Parathyroid adenoma (tissue), 2 donors: Measurements from ENCODE around the gene DCHS2.

Experiments used
- H2AFZ ChIP-seq: fragments of 300-600 bp; sonication (generic); one replicate; pipeline ENCODE4 v1.7.0; 2017; ENCODE audit warnings: antibody characterized with exemption, mild to moderate bottlenecking
- H3K27ac ChIP-seq: fragments of 300-600 bp; sonication (generic); one replicate; pipeline ENCODE4 v1.7.0; 2017
- H3K27me3 ChIP-seq: fragments of 300-600 bp; sonication (generic); one replicate; pipeline ENCODE4 v1.7.0; 2017; ENCODE audit warnings: low read length; ENCODE audit not compliant: control insufficient read depth, insufficient read depth
- H3K36me3 ChIP-seq: fragments of 300-600 bp; sonication (generic); one replicate; pipeline ENCODE4 v1.7.0; 2017; ENCODE audit warnings: low read length; ENCODE audit not compliant: control insufficient read depth, insufficient read depth
- H3K4me1 ChIP-seq: fragments of 300-600 bp; sonication (generic); one replicate; pipeline ENCODE4 v1.7.0; 2017; ENCODE audit warnings: control low read depth
- H3K4me2 ChIP-seq: fragments of 300-600 bp; sonication (generic); one replicate; pipeline ENCODE4 v1.7.0; 2017; ENCODE audit warnings: low read length
- H3K4me3 ChIP-seq: fragments of 300-600 bp; sonication (generic); one replicate; pipeline ENCODE4 v1.7.0; 2017; ENCODE audit warnings: low read depth, low read length
- H3K79me2 ChIP-seq: fragments of 300-600 bp; sonication (generic); one replicate; pipeline ENCODE4 v1.7.0; 2017; ENCODE audit warnings: control low read depth
- H3K9ac ChIP-seq: fragments of 300-600 bp; sonication (generic); one replicate; pipeline ENCODE4 v1.7.0; 2017; ENCODE audit warnings: mild to moderate bottlenecking
- H3K9me3 ChIP-seq: fragments of 300-600 bp; sonication (generic); one replicate; pipeline ENCODE4 v1.7.0; 2017; ENCODE audit warnings: low read length; ENCODE audit not compliant: control insufficient read depth
- TF ChIP-seq, protein P1 (sequence below): fragments of 300-600 bp; sonication (generic); IDR thresholded peaks from one replicate; pipeline ENCODE4 v1.7.0; 2017; ENCODE audit warnings: antibody characterized with exemption, mild to moderate bottlenecking
- donor health status: primary hyperparathyroidism.

DCHS2 gene

DNA sequence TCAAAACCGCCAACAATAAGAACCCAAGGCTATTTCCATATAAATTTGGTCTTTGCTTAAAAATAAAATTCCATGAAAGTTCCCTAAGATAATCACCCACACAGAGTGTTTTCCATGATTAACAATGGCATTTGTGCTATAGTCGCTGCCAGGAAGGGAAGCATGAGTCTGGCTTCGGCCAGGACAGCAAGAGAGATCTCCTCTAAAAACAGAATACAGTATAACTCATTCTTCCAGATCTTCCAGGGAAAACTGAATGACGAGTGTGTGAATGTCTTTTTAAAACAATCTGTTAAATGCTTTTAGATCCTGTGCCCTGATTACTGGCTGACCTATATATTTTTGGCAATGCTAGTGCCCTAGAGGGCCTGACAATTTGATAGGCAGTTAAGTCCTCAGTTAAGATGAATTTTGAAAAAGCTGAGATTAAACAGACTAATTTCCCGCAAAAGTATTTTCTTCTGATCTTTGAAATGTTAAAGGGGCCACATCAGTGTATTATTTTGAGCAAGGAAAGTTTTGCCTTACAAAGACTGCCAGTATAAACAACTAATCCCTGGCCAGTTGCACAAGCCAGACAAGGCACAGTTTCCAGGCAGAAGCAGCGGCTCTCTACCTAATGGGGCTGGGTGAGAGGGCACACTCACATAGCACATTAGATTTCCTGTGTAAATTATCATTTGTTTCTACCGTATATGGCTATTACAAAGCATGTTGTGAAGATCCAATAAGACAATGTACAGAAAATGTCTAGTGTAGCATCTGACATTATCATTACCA is 127.3 kb downstream of the DCHS2 start:
- no peaks in the 10 kb centered on the region for H3K27me3 ChIP-seq
- H3K4me3 ChIP-seq = no peak overlapping the region
- H2AFZ ChIP-seq = no peak overlapping the region
- H3K9me3 ChIP-seq = no peaks in the 10 kb centered on the region
- H3K9ac ChIP-seq = no peak overlapping the region
- no peaks in the 10 kb centered on the region for H3K79me2 ChIP-seq
- no peak overlapping the region for H3K27ac ChIP-seq
- H3K36me3 ChIP-seq = no peaks in the 10 kb centered on the region
- TF ChIP-seq, protein P1, sequence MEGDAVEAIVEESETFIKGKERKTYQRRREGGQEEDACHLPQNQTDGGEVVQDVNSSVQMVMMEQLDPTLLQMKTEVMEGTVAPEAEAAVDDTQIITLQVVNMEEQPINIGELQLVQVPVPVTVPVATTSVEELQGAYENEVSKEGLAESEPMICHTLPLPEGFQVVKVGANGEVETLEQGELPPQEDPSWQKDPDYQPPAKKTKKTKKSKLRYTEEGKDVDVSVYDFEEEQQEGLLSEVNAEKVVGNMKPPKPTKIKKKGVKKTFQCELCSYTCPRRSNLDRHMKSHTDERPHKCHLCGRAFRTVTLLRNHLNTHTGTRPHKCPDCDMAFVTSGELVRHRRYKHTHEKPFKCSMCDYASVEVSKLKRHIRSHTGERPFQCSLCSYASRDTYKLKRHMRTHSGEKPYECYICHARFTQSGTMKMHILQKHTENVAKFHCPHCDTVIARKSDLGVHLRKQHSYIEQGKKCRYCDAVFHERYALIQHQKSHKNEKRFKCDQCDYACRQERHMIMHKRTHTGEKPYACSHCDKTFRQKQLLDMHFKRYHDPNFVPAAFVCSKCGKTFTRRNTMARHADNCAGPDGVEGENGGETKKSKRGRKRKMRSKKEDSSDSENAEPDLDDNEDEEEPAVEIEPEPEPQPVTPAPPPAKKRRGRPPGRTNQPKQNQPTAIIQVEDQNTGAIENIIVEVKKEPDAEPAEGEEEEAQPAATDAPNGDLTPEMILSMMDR = no peak
- no peak overlapping the region for H3K4me2 ChIP-seq
- no peaks in the 10 kb centered on the region for H3K4me1 ChIP-seq

GRCh38 chr4:154361450-154361849 is 130.1 kb downstream of the DCHS2 start:
- no peak overlapping the region for H3K27ac ChIP-seq
- H3K36me3 ChIP-seq = no peaks in the 10 kb centered on the region
- no peak overlapping the region for H2AFZ ChIP-seq
- TF ChIP-seq, protein P1 = no peak
- H3K9ac ChIP-seq = no peak overlapping the region
- no peaks in the 10 kb centered on the region for H3K27me3 ChIP-seq
- no peaks in the 10 kb centered on the region for H3K9me3 ChIP-seq
- no peaks in the 10 kb centered on the region for H3K4me1 ChIP-seq
- no peak overlapping the region for H3K4me3 ChIP-seq
- H3K4me2 ChIP-seq = no peak overlapping the region
- H3K79me2 ChIP-seq = no peaks in the 10 kb centered on the region

- H3K4me2 ChIP-seq = no peak overlapping the region
- no peak overlapping the region for H3K4me3 ChIP-seq
- H3K9ac ChIP-seq = no peak overlapping the region
- no peaks in the 10 kb centered on the region for H3K4me1 ChIP-seq
- H3K79me2 ChIP-seq = no peaks in the 10 kb centered on the region
- H3K9me3 ChIP-seq = no peaks in the 10 kb centered on the region
- H3K27ac ChIP-seq = no peak overlapping the region
- H3K36me3 ChIP-seq = no peaks in the 10 kb centered on the region
- H2AFZ ChIP-seq = no peak overlapping the region
- H3K27me3 ChIP-seq = no peaks in the 10 kb centered on the region
- TF ChIP-seq, protein P1 = no peak
Measured at GRCh38 chr4:154360491-154360890, 131.1 kb downstream of the DCHS2 start.

DNA sequence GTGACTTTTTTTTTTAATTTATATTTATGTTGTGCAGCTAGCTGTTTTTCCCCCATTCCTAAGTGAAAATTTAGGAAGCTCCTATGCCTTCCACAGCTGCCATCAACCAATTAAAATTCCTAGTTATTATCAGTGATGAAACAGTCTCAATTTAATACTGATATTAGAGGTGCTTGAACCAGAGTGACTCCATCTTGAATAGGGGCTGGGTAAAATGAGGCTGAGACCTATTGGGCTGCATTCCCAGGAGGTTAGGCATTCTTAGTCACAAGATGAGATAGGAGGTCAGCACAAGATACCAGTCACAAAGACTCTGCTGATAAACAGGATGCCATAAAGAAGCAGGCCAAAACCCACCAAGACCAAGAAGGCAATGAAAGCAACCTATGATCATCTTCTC is 136.7 kb downstream of the DCHS2 start:
- Histone ChIP-seq H3K79me2 (no peaks in the 10 kb centered on the region), H3K9ac (no peak overlapping the region), H3K27ac (no peak overlapping the region), H3K9me3 (no peaks in the 10 kb centered on the region), H3K4me3 (no peak overlapping the region), H3K36me3 (no peaks in the 10 kb centered on the region), H3K27me3 (no peaks in the 10 kb centered on the region), H2AFZ (no peak overlapping the region), H3K4me2 (no peak overlapping the region), H3K4me1 (no peaks in the 10 kb centered on the region)
- TF ChIP-seq, protein P1 = no peak

DNA sequence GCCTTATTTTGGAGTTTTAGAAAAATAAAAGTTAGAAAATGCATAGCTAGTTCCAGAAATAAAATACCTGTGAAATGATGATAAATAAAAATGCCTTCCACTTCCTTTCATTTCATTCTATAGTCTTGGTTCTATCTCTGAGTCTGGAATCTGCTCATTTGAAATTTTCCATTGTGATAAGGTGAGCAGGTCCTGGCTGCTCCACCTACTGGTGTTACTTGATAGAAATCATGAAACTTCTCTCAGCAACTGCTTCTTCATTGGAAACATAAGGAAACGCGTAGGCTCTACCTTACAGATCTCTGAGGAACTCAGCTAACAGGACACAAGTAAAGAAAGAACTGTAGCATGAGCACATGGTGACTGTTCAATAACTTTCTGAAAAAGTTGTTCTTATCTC is 141.8 kb downstream of the DCHS2 start:
- H3K4me2 ChIP-seq = no peak overlapping the region
- H3K9ac ChIP-seq = no peak overlapping the region
- H3K4me1 ChIP-seq = no peaks in the 10 kb centered on the region
- no peak overlapping the region for H2AFZ ChIP-seq
- no peak overlapping the region for H3K27ac ChIP-seq
- H3K4me3 ChIP-seq = no peak overlapping the region
- H3K79me2 ChIP-seq = no peaks in the 10 kb centered on the region
- H3K27me3 ChIP-seq = no peaks in the 10 kb centered on the region
- TF ChIP-seq, protein P1 = no peak
- H3K36me3 ChIP-seq = no peaks in the 10 kb centered on the region
- H3K9me3 ChIP-seq = no peaks in the 10 kb centered on the region
